Fibroblast of peridontal ligament (primary cell): ENCODE data around the gene ARMC5.
"Not testable (repeated sequence)": the region's sequence is repeated elsewhere in the genome, so short reads cannot be mapped to it uniquely, and the experiment has no call there.

Experiments
- DNase-seq: peaks from one replicate; pipeline ENCODE4 v3.0.0-alpha.2; 2010; ENCODE audit errors: extremely low read depth

The ARMC5 gene

DNA sequence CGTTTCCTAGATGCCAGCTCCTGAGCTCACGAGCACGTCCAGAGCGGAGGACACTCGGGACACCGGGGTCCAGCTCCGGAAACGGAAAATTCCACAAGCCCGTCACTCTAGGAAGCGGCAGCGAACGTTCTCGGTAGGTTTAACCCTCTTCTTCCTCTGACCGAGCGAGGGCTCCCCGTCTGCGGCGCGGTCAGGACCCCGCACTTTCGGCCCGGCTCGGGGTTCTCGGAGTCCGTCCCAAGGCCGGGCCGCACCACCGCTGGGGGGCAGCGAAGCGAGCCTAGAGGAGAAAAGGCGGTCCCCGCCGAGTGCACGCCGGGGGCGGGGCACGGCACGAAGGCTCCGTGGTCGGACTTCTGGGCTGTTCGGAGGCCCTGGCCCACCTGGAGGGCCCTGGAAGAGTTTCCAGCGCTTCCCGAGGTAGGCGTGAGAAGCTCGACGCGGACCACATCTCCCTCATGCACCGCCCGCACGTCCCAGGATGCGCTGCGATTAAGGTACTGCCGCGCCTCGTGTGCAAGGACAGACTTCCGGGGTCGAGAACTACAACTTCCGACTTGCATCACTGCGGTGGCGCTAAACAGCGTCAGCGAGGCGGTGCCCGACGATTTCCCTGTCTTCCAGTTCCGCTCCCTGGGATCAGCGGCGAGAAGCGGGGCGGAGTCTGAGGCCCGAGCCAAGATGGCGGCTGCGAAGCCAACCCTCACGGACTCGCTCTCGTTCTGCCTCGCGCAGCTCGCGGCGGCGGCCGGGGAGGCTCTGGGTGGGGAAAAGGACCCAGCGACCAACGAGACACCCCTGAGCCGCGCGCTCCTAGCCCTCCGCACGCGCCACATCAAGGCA is at the start of gene ARMC5:
TSS of gene ARMC5 (plus strand) at position 658 of the 843 bp plus-strand sequence. CDS start at position 682, 24 bp downstream.
- DNase-seq: peak; percentile 98

GRCh38 chr16:31410082-31410481 is 49.2 kb upstream of the ARMC5 start:
- DNase-seq: no peak

- no peak for DNase-seq
Measured at GRCh38 chr16:31411024-31411844, 48.1 kb upstream of the ARMC5 start.

GRCh38 chr16:31412750-31413149 is 46.6 kb upstream of the ARMC5 start:
- no peak for DNase-seq

- DNase-seq: no peak
Measured at GRCh38 chr16:31413381-31413780, 45.9 kb upstream of the ARMC5 start.

DNA sequence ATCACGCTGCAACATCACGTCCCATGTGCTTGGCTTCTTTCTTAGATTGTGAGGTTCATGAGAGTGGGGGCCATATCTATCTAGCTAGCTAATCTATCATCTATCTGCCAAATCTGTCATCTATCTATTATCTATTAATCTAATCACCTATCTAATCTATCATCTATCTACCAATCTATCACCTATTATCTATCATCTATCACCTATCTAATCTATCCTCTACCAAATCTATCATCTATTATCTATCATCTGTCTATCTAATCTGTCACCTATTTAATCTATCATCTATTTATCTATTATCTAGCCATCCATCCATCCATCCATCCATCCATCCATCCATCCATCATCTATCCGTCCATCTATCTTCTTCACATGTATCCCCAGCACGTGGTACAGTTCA is 45.4 kb upstream of the ARMC5 start:
- DNase-seq: no peak

- no peak for DNase-seq
Measured at GRCh38 chr16:31414706-31415105, 44.6 kb upstream of the ARMC5 start.

GRCh38 chr16:31416371-31416770 is 42.9 kb upstream of the ARMC5 start:
- DNase-seq: no peak

DNA sequence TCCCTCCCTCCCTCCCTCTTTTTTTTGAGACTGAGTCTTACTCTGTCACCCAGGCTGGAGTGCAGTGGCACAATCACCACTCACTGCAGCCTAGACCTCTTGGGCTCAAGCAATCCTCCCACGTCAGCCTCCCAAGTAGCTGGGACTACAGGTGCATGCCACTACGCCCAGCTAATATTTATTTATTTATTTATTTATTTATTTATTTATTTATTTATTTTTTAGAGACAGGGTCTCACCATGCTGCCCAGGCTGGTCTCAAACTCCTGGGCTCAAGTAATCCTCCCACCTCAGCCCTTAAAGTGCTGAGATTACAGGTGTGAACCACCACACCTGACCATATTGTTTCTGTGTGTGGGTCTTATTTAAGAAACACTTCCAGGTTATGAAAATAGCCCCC is 42.3 kb upstream of the ARMC5 start:
- not testable (repeated sequence) for DNase-seq

DNA sequence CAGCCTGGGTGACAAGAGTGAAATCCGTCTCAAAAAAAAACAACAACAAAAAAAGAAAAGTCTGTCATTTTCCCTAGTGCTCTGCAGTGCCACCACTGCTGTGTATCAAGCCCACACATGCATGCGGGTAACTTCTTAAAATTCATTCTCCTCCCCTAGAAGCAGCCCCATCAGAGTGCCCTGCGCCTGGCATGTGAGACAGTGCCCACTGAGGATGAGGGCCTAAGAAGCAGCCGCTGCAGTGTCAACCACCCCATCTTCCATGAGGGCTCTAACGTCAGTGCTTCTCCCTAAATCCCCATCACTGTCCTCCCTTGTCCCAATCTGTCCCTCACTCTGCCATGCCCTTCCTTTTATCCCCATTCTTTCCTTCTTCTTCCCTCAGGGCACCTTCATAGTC is 41.4 kb upstream of the ARMC5 start:
- DNase-seq: no peak

- no peak for DNase-seq
Measured at GRCh38 chr16:31420037-31420436, 39.3 kb upstream of the ARMC5 start.

GRCh38 chr16:31421587-31421986 is 37.7 kb upstream of the ARMC5 start:
- no peak for DNase-seq

DNA sequence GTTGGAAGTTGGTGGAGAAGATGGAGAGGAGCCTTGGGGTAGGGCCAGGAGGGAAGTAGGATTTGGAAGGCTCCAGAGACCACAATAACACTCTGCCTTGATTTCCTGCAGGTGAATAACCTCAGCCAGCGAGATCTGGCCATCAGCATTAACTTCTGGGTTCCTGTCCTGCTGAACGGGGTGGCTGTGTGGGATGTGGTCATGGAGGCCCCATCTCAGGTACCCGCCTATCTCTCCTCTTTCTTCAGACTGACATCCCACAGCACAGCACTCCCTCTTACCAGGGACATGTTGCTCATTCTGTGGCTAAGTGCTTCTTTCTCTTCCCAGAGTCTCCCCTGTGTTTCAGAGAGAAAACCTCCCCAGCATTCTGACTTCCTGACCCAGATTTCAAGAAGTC is 36.1 kb upstream of the ARMC5 start:
- DNase-seq: no peak

GRCh38 chr16:31423801-31424200 is 35.5 kb upstream of the ARMC5 start:
- no peak for DNase-seq

DNA sequence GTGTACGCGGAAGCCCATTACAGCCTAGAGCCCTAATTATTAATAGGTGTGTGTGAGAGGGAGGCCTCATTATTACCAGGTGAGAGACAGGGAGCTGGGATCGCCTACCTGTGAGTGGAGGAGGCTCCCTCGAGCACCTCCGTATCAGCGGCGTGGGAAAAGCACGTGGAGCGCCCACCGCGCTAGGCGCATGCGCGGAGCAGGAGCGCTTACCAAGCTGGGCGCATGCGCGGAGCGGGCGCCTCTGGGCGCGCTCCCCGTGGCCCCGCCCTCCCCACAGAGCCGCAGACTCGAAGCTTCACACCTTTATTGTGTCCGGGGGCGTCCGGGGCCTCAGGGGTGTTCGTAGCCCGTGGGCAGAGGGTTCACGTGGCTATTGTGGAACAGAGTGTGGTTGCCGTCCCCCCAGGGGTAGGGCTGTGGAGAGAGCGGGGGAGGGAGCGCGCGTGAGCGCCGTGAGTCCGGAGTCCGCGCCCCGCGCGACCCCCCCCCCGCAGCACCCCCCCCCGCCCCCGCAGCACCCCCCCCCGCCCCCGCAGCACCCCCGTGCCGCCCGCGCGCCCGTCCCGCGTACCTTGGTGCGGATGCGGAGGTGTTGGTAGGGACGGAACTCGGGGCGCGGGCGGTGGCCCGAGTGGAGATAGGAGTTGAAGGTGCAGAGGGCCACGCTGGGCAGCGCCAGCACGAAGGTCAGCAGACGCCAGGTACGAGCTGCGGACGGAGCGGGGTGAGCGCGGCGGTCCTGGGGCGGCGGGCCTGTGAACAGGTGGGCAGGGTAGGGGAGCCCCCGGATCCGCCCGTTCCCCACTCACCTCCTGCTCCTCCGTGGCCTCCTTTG is 31.6 kb upstream of the ARMC5 start:
- peak; percentile 5 for DNase-seq

GRCh38 chr16:31428279-31428597 is 31.1 kb upstream of the ARMC5 start, which contains the start of gene COX6A2:
Gene COX6A2 (minus strand): TSS chr16:31428360. CDS start chr16:31428325, 35 bp downstream.
- DNase-seq: no peak

GRCh38 chr16:31428638-31429247 is 30.6 kb upstream of the ARMC5 start:
- DNase-seq: no peak

DNA sequence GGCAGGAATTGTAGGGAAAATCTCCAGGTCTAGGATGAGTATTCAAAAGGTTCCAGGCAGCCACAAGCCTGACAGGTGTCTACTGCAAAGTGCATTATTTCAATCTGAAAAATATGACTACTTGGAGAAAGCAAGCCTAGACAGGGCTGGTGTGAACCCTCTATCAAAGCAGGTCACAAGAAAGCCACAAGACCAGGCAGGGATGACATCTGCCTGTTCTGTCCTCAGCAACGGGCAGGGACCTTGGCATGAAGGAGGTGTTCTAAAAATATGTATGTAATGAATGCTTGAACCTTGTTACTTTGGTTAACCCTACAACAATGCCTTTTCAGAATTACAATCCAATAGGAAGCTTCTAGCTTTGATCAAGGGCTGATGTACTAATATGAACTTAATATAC is 30.0 kb upstream of the ARMC5 start:
- DNase-seq: no peak

GRCh38 chr16:31429796-31430195 is 29.5 kb upstream of the ARMC5 start:
- no peak for DNase-seq

DNA sequence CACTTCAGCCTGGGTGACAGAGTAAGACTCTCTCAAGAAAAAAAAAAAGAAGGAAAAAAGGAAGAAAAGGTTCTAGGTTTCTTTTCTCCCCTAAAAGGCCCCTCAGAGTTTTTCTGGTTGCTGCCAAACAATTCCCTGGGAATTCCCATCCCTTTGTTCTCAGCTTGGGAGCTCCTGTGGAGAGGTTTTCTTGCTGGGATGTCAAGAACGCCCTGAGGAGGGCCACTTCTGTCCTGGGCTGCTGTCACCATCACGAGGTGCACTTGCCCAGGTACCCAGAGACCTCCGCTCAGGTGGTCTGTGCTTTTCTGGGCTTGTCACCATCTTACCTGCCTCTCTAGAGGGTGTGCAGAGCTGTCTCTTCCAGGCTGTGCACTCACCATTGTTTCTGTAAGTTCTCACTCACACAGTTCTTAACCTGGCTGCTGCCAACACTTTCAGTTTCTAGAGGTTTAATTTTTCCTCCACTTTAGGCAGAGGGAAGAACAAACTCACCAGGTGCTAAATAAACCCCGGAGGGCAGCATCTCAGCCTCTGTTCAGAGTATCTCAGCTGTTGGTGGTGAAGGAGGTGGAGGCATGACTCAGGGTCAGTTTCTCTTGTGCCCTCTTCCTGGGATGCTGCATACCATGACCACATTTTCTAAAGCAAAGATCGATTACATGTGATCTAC is 28.8 kb upstream of the ARMC5 start:
- DNase-seq: no peak
